ENCODE results near the gene SDF4.
"Not testable (repeated sequence)": the region's sequence is repeated elsewhere in the genome, so short reads cannot be mapped to it uniquely, and the experiment has no call there.

SDF4 gene

GRCh38 chr1:1176931-1177330, 54.9 kb downstream of the SDF4 start:
- Histone ChIP-seq H3K27ac (no peak overlapping the region), H3K36me3 (no peaks in the 10 kb centered on the region), H3K9me3 (ENCODE audit: severe bottlenecking) (no peaks in the 10 kb centered on the region), H3K27me3 (ENCODE audit: insufficient read depth, low read depth, severe bottlenecking) (no peaks in the 10 kb centered on the region), H3K4me3 (ENCODE audit: low read depth, low read length) (no peak overlapping the region)
- TF ChIP-seq CTCF (IDR thresholded peaks at IDR 0.05; ENCODE audit: low read depth, low read length), result no peak
- no peak for DNase-seq

- H3K36me3 ChIP-seq; H3K27me3 ChIP-seq (ENCODE audit: insufficient read depth, low read depth, severe bottlenecking); H3K9me3 ChIP-seq (ENCODE audit: severe bottlenecking); DNase-seq; H3K27ac ChIP-seq; H3K4me3 ChIP-seq (ENCODE audit: low read depth, low read length): not testable (repeated sequence)
These were observed 55.6 kb downstream of the SDF4 start for GRCh38 chr1:1176063-1176761.

GRCh38 chr1:1175221-1176062, 56.4 kb downstream of the SDF4 start:
- DNase-seq, result no peak
- Histone ChIP-seq H3K36me3 (no peaks in the 10 kb centered on the region), H3K4me3 (ENCODE audit: low read depth, low read length) (no peak overlapping the region), H3K9me3 (ENCODE audit: severe bottlenecking) (no peaks in the 10 kb centered on the region), H3K27me3 (ENCODE audit: insufficient read depth, low read depth, severe bottlenecking) (no peaks in the 10 kb centered on the region), H3K27ac (no peak overlapping the region)
- TF ChIP-seq CTCF (IDR thresholded peaks at IDR 0.05; ENCODE audit: low read depth, low read length), result no peak

GRCh38 chr1:1173793-1174415, 57.9 kb downstream of the SDF4 start, which contains the start of gene TTLL10:
TTLL10 (plus strand) TSS chr1:1173880; CDS start chr1:1179216, 5,336 bp downstream.
- H3K27me3 ChIP-seq (ENCODE audit: insufficient read depth, low read depth, severe bottlenecking), result no peaks in the 10 kb centered on the region
- no peak for DNase-seq
- H3K27ac ChIP-seq, result no peak within 1 kb of the TSS
- H3K9me3 ChIP-seq (ENCODE audit: severe bottlenecking), result no peaks in the 10 kb centered on the region
- no peak for TF ChIP-seq CTCF (IDR thresholded peaks at IDR 0.05; ENCODE audit: low read depth, low read length)
- H3K4me3 ChIP-seq (ENCODE audit: low read depth, low read length), result no peak within 1 kb of the TSS
- H3K36me3 ChIP-seq, result no peaks in the 10 kb centered on the region

GRCh38 chr1:1173061-1173792, 58.6 kb downstream of the SDF4 start:
- H3K4me3 ChIP-seq (ENCODE audit: low read depth, low read length), result no peak overlapping the region
- no peak for TF ChIP-seq CTCF (IDR thresholded peaks at IDR 0.05; ENCODE audit: low read depth, low read length)
- no peaks in the 10 kb centered on the region for H3K9me3 ChIP-seq (ENCODE audit: severe bottlenecking)
- no peak for DNase-seq
- H3K27ac ChIP-seq, result no peak overlapping the region
- H3K36me3 ChIP-seq, result no peaks in the 10 kb centered on the region
- no peaks in the 10 kb centered on the region for H3K27me3 ChIP-seq (ENCODE audit: insufficient read depth, low read depth, severe bottlenecking)
